Neural progenitor cell (in vitro differentiated cells): ENCODE measurements around the gene GLTP. TPM values are rescaled to one million over a fixed set of nuclear protein-coding genes. Genes with fewer than 3 reads are reported as not detected.
"Not testable (repeated sequence)": the region's sequence is repeated elsewhere in the genome, so short reads cannot be mapped to it uniquely, and the experiment has no call there.

Experiments used
- DNase-seq: peaks from one replicate; pipeline ENCODE4 v3.0.0-alpha.2; 2016; ENCODE audit warnings: low spot score
- H2AFZ ChIP-seq: fragments of 200-600 bp; sonication (generic); replicated peaks from 2 replicates; pipeline ENCODE4 v1.6.1; 2016; ENCODE audit warnings: antibody characterized with exemption
- H3F3A ChIP-seq: fragments of 200-600 bp; sonication (generic); 2 replicates; pipeline ENCODE4 v1.6.1; 2016; ENCODE audit warnings: antibody characterized with exemption, low read depth
- H3K27ac ChIP-seq: fragments of 200-600 bp; sonication (generic); 2 replicates; pipeline ENCODE4 v1.5.1; 2016; ENCODE audit warnings: mild to moderate bottlenecking
- H3K27me3 ChIP-seq: fragments of 200-600 bp; sonication (generic); 2 replicates; pipeline ENCODE4 v1.6.1; 2016; ENCODE audit warnings: mild to moderate bottlenecking, moderate library complexity
- H3K36me3 ChIP-seq: fragments of 200-600 bp; sonication (generic); 2 replicates; pipeline ENCODE4 v1.5.1; 2016
- H3K4me1 ChIP-seq: fragments of 200-600 bp; sonication (generic); 2 replicates; pipeline ENCODE4 v1.6.1; 2016; ENCODE audit warnings: mixed run types
- H3K4me2 ChIP-seq: fragments of 200-600 bp; sonication (generic); 2 replicates; pipeline ENCODE4 v1.6.1; 2016
- H3K4me3 ChIP-seq: fragments of 200-600 bp; sonication (generic); 2 replicates; pipeline ENCODE4 v1.5.1; 2016
- H3K79me2 ChIP-seq: fragments of 200-600 bp; sonication (generic); 2 replicates; pipeline ENCODE4 v1.6.1; 2016; ENCODE audit warnings: low read depth
- H3K9ac ChIP-seq: fragments of 200-600 bp; sonication (generic); 2 replicates; pipeline ENCODE4 v1.6.1; 2016
- H3K9me3 ChIP-seq: fragments of 200-600 bp; sonication (generic); 2 replicates; pipeline ENCODE4 v1.5.1; 2016; ENCODE audit warnings: low read depth
- H4K20me1 ChIP-seq: fragments of 200-600 bp; sonication (generic); 2 replicates; pipeline ENCODE4 v1.6.1; 2016; ENCODE audit warnings: low read depth
- H3K27ac Mint-ChIP-seq: 3 replicates; pipeline ENCODE4 v1.8.0; 2021; ENCODE audit warnings: mixed read lengths
- H3K27me3 Mint-ChIP-seq: 2 replicates; pipeline ENCODE4 v1.8.0; 2022; ENCODE audit warnings: low read depth, mild to moderate bottlenecking, inconsistent platforms, moderate library complexity, mixed read lengths; ENCODE audit not compliant: insufficient read depth
- H3K36me3 Mint-ChIP-seq: 3 replicates; pipeline ENCODE4 v1.8.0; 2021; ENCODE audit warnings: mixed read lengths
- H3K4me1 Mint-ChIP-seq: 3 replicates; pipeline ENCODE4 v1.8.0; 2021; ENCODE audit warnings: mixed read lengths
- H3K4me3 Mint-ChIP-seq: 3 replicates; pipeline ENCODE4 v1.8.0; 2021; ENCODE audit warnings: mild to moderate bottlenecking, moderate library complexity, mixed read lengths
- H3K9me3 Mint-ChIP-seq: 3 replicates; pipeline ENCODE4 v1.8.0; 2020; ENCODE audit warnings: mixed read lengths
- CTCF ChIP-seq: fragments of 200-600 bp; sonication (generic); IDR thresholded peaks from 2 replicates; pipeline ENCODE4 v1.5.1; 2017; ENCODE audit warnings: antibody characterized with exemption, mild to moderate bottlenecking
- EZH2 ChIP-seq: fragments of 200-600 bp; sonication (generic); IDR thresholded peaks from 2 replicates; pipeline ENCODE4 v1.6.1; 2017; ENCODE audit warnings: antibody characterized with exemption, mild to moderate bottlenecking, moderate library complexity
- EZH2phosphoT487 ChIP-seq: fragments of 200-600 bp; sonication (generic); IDR thresholded peaks from 2 replicates; pipeline ENCODE4 v1.6.1; 2017; ENCODE audit warnings: antibody characterized with exemption
- total RNA-seq: library from RNA; depleted of rRNA; stranded (reverse); fragments of >200 nt; gene quantifications from 2 replicates; pipeline ENCODE4 v1.2.3, GENCODE V29; 2015; ENCODE audit warnings: low replicate concordance

GLTP gene
- total RNA-seq, 1 donor from 2014 or later: 24.0 TPM

GRCh38 chr12:109855377-109855776 is 25.0 kb downstream of the GLTP start:
- H3K36me3 ChIP-seq: no peaks in the 10 kb centered on the region

GRCh38 chr12:109850518-109850917 is 29.8 kb downstream of the GLTP start:
- not testable (repeated sequence) for H3K4me2 ChIP-seq, H3K9ac ChIP-seq, H3F3A ChIP-seq, H3K27ac Mint-ChIP-seq, H2AFZ ChIP-seq, H3K36me3 Mint-ChIP-seq, H3K27me3 ChIP-seq, H3K9me3 ChIP-seq, H3K36me3 ChIP-seq, DNase-seq, H3K79me2 ChIP-seq, H3K9me3 Mint-ChIP-seq, H4K20me1 ChIP-seq, H3K4me1 ChIP-seq, H3K4me3 ChIP-seq, H3K4me3 Mint-ChIP-seq, H3K27ac ChIP-seq, H3K4me1 Mint-ChIP-seq, H3K27me3 Mint-ChIP-seq

More at GRCh38 chr12:109855377-109855776, 25.0 kb downstream of the GLTP start:
- Histone ChIP-seq H3K9me3 (no peaks in the 10 kb centered on the region), H3K27me3 (no peaks in the 10 kb centered on the region), H2AFZ (no peak overlapping the region), H3K4me3 (no peak overlapping the region), H3K9ac (no peak overlapping the region), H3K27ac (no peak overlapping the region), H3K4me2 (no peak overlapping the region), H3K79me2 (no peaks in the 10 kb centered on the region), H4K20me1 (no peaks in the 10 kb centered on the region), H3K4me1 (no peaks in the 10 kb centered on the region), H3F3A (no peaks in the 10 kb centered on the region)
- no peak for TF ChIP-seq CTCF
- TF ChIP-seq EZH2: no peak
- no peak overlapping the region for H3K4me3 Mint-ChIP-seq
- no peaks in the 10 kb centered on the region for H3K9me3 Mint-ChIP-seq
- no peak for DNase-seq
- peaks cover 3% of the 10 kb centered on the region for H3K36me3 Mint-ChIP-seq
- H3K27ac Mint-ChIP-seq: no peak overlapping the region
- H3K4me1 Mint-ChIP-seq: no peaks in the 10 kb centered on the region
- H3K27me3 Mint-ChIP-seq: peaks cover 2% of the 10 kb centered on the region

GRCh38 chr12:109847142-109847735 is 33.1 kb downstream of the GLTP start:
- Histone ChIP-seq H3K9me3 (no peaks in the 10 kb centered on the region), H3K4me2 (no peak overlapping the region), H3K9ac (no peak overlapping the region), H3K4me3 (no peak overlapping the region), H4K20me1 (no peaks in the 10 kb centered on the region), H3K27me3 (no peaks in the 10 kb centered on the region), H3K79me2 (no peaks in the 10 kb centered on the region), H3K36me3 (no peaks in the 10 kb centered on the region), H3F3A (peaks cover 7% of the 10 kb centered on the region), H3K27ac (no peak overlapping the region), H2AFZ (no peak overlapping the region), H3K4me1 (no peaks in the 10 kb centered on the region)
- no peak for TF ChIP-seq EZH2
- no peak for TF ChIP-seq CTCF
- TF ChIP-seq EZH2phosphoT487: no peak
- Mint-ChIP-seq H3K27me3 (peaks cover 5% of the 10 kb centered on the region), H3K36me3 (no peaks in the 10 kb centered on the region), H3K4me1 (peaks cover 3% of the 10 kb centered on the region), H3K9me3 (no peaks in the 10 kb centered on the region), H3K4me3 (no peak overlapping the region), H3K27ac (no peak overlapping the region)
- DNase-seq: no peak

- H3K9me3 Mint-ChIP-seq: no peaks in the 10 kb centered on the region
- H3K36me3 Mint-ChIP-seq: no peaks in the 10 kb centered on the region
- no peaks in the 10 kb centered on the region for H3K36me3 ChIP-seq
- no peaks in the 10 kb centered on the region for H4K20me1 ChIP-seq
- peak overlapping the region; percentile 63 for H3K4me2 ChIP-seq
- H3K4me3 Mint-ChIP-seq: peak overlapping the region; percentile 35
- H3K27me3 ChIP-seq: no peaks in the 10 kb centered on the region
- H3K4me3 ChIP-seq: peak overlapping the region; percentile 30
- H3K79me2 ChIP-seq: no peaks in the 10 kb centered on the region
- no peak for DNase-seq
- H3K27ac Mint-ChIP-seq: no peak overlapping the region
- peak overlapping the region; percentile 89 for H2AFZ ChIP-seq
- no peak for TF ChIP-seq CTCF
- no peak for TF ChIP-seq EZH2phosphoT487
- no peak for TF ChIP-seq EZH2
- no peak overlapping the region for H3K27ac ChIP-seq
- no peak overlapping the region for H3K9ac ChIP-seq
- peaks cover 3% of the 10 kb centered on the region for H3K4me1 Mint-ChIP-seq
- H3F3A ChIP-seq: peaks cover 12% of the 10 kb centered on the region
- peaks cover 1% of the 10 kb centered on the region for H3K4me1 ChIP-seq
- H3K27me3 Mint-ChIP-seq: peaks cover 7% of the 10 kb centered on the region
- no peaks in the 10 kb centered on the region for H3K9me3 ChIP-seq
These were observed 34.5 kb downstream of the GLTP start for GRCh38 chr12:109845824-109846205.
